Panc1 (cell line): ENCODE results near the gene IFNAR1. TPM values are rescaled to one million over a fixed set of nuclear protein-coding genes. Genes with fewer than 3 reads are reported as not detected.
"Not testable (repeated sequence)": the region's sequence is repeated elsewhere in the genome, so short reads cannot be mapped to it uniquely, and the experiment has no call there.

Source experiments
- ATAC-seq: fragments of 200-7000 bp; cut with Tn5 transposase; 2 replicates; pipeline ENCODE4 v1.9.1; 2020; ENCODE audit warnings: mild to moderate bottlenecking, moderate library complexity
- BruUV-seq: library from RNA; stranded (reverse); fragments of 400-500 nt; replicated peaks from 2 replicates; lab custom pipeline; 2021; lab: Mats Ljungman, UMichigan
- CTCF ChIA-PET: fragments of 300-600 bp; sonication (Branson Sonifier 250); formaldehyde crosslinking; loops from one replicate; lab custom pipeline; 2022; ENCODE audit warnings: antibody characterized with exemption; lab: Charles Lee
- POLR2A ChIA-PET: fragments of 300-600 bp; sonication (Branson Sonifier 250); formaldehyde crosslinking; loops from one replicate; lab custom pipeline; 2022; ENCODE audit warnings: antibody characterized with exemption; lab: Charles Lee
- DNase-seq: peaks from one replicate; pipeline ENCODE4 v3.0.0-alpha.2; 2010; ENCODE audit warnings: low read depth, low spot score
- H3K27ac ChIP-seq: 2 replicates; pipeline ENCODE4 v1.5.1; 2011; ENCODE audit warnings: mild to moderate bottlenecking, low read length, inconsistent platforms
- H3K27me3 ChIP-seq: fragments of 200-500 bp; sonication (Bioruptor generic); 2 replicates; pipeline ENCODE4 v1.6.0; 2014; ENCODE audit warnings: low read length, inconsistent platforms; ENCODE audit not compliant: control insufficient read depth, insufficient read depth
- H3K36me3 ChIP-seq: fragments of 200-500 bp; sonication (Bioruptor generic); 2 replicates; pipeline ENCODE4 v1.5.1; 2014; ENCODE audit warnings: inconsistent platforms, mild to moderate bottlenecking, low read length, moderate library complexity; ENCODE audit not compliant: control insufficient read depth, insufficient read depth
- H3K4me1 ChIP-seq: 2 replicates; pipeline ENCODE4 v1.5.1; 2011; ENCODE audit warnings: inconsistent platforms, mild to moderate bottlenecking, low read length, moderate library complexity; ENCODE audit not compliant: control insufficient read depth, insufficient read depth
- H3K4me3 ChIP-seq, 2 experiments: 2 replicates each; pipeline ENCODE4 v1.5.1; 2011 to 2012; ENCODE audit warnings: low read depth in 2 of 2, low read length in 2 of 2, mild to moderate bottlenecking in 2 of 2, inconsistent platforms in 1 of 2, moderate library complexity in 1 of 2
- H3K9me3 ChIP-seq: fragments of 200-500 bp; sonication (Bioruptor generic); 2 replicates; pipeline ENCODE4 v1.5.1; 2014; ENCODE audit warnings: low read depth, mild to moderate bottlenecking, inconsistent platforms, low read length, moderate library complexity; ENCODE audit not compliant: control insufficient read depth, insufficient read depth
- CTCF ChIP-seq: fragments of 450-650 bp; IDR thresholded peaks from 2 replicates; pipeline ENCODE4 v1.5.1; 2017; ENCODE audit warnings: mild to moderate bottlenecking
- POLR2AphosphoS5 ChIP-seq: IDR thresholded peaks from 2 replicates; pipeline ENCODE4 v1.6.1; 2012; ENCODE audit warnings: mild to moderate bottlenecking, low read depth, low read length, moderate library complexity
- REST ChIP-seq, 2 experiments: IDR thresholded peaks; 2 replicates each; pipeline ENCODE4 v1.6.1; 2011 to 2012; ENCODE audit warnings: low read depth in 2 of 2, control low read depth in 1 of 2, low read length in 1 of 2, mild to moderate bottlenecking in 1 of 2, moderate library complexity in 1 of 2; ENCODE audit not compliant: insufficient read depth in 1 of 2
- SIN3A ChIP-seq: IDR thresholded peaks from 2 replicates; pipeline ENCODE4 v1.6.1; 2012; ENCODE audit warnings: low read depth, mild to moderate bottlenecking, low read length, moderate library complexity, borderline replicate concordance; ENCODE audit not compliant: insufficient read depth
- TCF7L2 ChIP-seq: IDR thresholded peaks from 2 replicates; pipeline ENCODE4 v1.6.1; 2011; ENCODE audit warnings: mild to moderate bottlenecking, low read depth, low read length, inconsistent platforms
- in situ Hi-C: cut with HindIII; loops from 2 replicates; pipeline ENCODE4 v1.10.0; 2016; ENCODE audit warnings: low sequenced_read_pairs, low pct_unique_long_range_greater_than_20kb
- intact Hi-C: fragments of 100-400 bp; cut with micrococcal nuclease; formaldehyde crosslinking; loops from one replicate; pipeline ENCODE4 v1.10.0; 2022; ENCODE audit not compliant: unreplicated experiment
- total RNA-seq: library from RNA; stranded (reverse); gene quantifications from one replicate; pipeline ENCODE4 v1.2.1, GENCODE V29; 2021; ENCODE audit not compliant: unreplicated experiment

IFNAR1 gene
- total RNA-seq, 1 experiment from 2014 or later = 23.8 TPM

- DNase-seq = no peak
- Histone ChIP-seq H3K9me3 (no peaks in the 10 kb centered on the region), H3K36me3 (no peaks in the 10 kb centered on the region), H3K27ac (no peak overlapping the region), H3K4me1 (no peaks in the 10 kb centered on the region), H3K4me3 (no peak overlapping the region), H3K27me3 (no peaks in the 10 kb centered on the region)
- ChIA-PET CTCF (interaction anchor here (0.5 to 1.5 kb wide), 4 partner anchors 12 to 174 kb away, joined by 3 to 13 read pairs (median 4); no protein-coding TSS in a partner anchor), POLR2A (no interaction called here)
- no TSS peak for BruUV-seq
- in situ Hi-C loops (no loop called here), intact Hi-C loops (loop anchor here (5.0 kb wide), 1 partner anchor 165 kb away; no protein-coding TSS in a partner anchor)
- TF ChIP-seq REST (IDR thresholded peaks at IDR 0.05; ENCODE audit: insufficient read depth in 1 of 2, low read depth in 2 of 2, low read length in 1 of 2) (no peak), POLR2AphosphoS5 (no peak), CTCF (no peak), SIN3A (no peak), TCF7L2 (no peak)
- no peak for ATAC-seq
Measured at GRCh38 chr21:33362044-33362555, 37.3 kb downstream of the IFNAR1 start.

- H3K4me1 ChIP-seq, in situ Hi-C loops, H3K27me3 ChIP-seq, BruUV-seq, ATAC-seq, H3K36me3 ChIP-seq, CTCF ChIA-PET, DNase-seq, H3K4me3 ChIP-seq, H3K9me3 ChIP-seq, H3K27ac ChIP-seq, POLR2A ChIA-PET: not testable (repeated sequence)
- intact Hi-C loops = loop anchor here (5.0 kb wide), 1 partner anchor 167 kb away; no protein-coding TSS in a partner anchor
Measured at GRCh38 chr21:33363911-33364609, 39.3 kb downstream of the IFNAR1 start.

GRCh38 chr21:33364830-33365229 lies 40.1 kb downstream of the IFNAR1 start:
- POLR2A ChIA-PET = no interaction called here
- H3K4me1 ChIP-seq = no peaks in the 10 kb centered on the region
- no peaks in the 10 kb centered on the region for H3K36me3 ChIP-seq
- no peak for ATAC-seq
- in situ Hi-C loops = no loop called here
- TF ChIP-seq REST (IDR thresholded peaks at IDR 0.05; ENCODE audit: insufficient read depth in 1 of 2, low read depth in 2 of 2, low read length in 1 of 2) (no peak), CTCF (no peak), TCF7L2 (no peak), SIN3A (no peak)
- intact Hi-C loops = loop anchor here (5.0 kb wide), 1 partner anchor 168 kb away; no protein-coding TSS in a partner anchor
- no peak overlapping the region for H3K27ac ChIP-seq
- CTCF ChIA-PET = no interaction called here
- no peak overlapping the region for H3K4me3 ChIP-seq
- BruUV-seq = no TSS peak
- H3K27me3 ChIP-seq = no peaks in the 10 kb centered on the region
- no peak for DNase-seq
- no peaks in the 10 kb centered on the region; the same call in 1 of the 2 replicates for H3K9me3 ChIP-seq
